ENCODE measurements around the gene MAP6D1.

The MAP6D1 gene

GRCh38 chr3:183825456-183826161 lies at the start of gene MAP6D1:
MAP6D1 (minus strand) TSS chr3:183825577; CDS start chr3:183825547, 30 bp downstream.
- H3K4me3 ChIP-seq (ENCODE audit: low read depth, low read length): peak within 1 kb of the TSS; percentile 53
- DNase-seq (ENCODE audit: low read depth): peak; percentile 8
- TF ChIP-seq CTCF (IDR thresholded peaks at IDR 0.05; ENCODE audit: low read depth, low read length, missing control alignments): peak; percentile 48
- in situ Hi-C loops (cut with HindIII; ENCODE audit: low sequenced_read_pairs): no loop called here

GRCh38 chr3:183873914-183874313 lies 48.5 kb upstream of the MAP6D1 start:
- H3K4me3 ChIP-seq (ENCODE audit: low read depth, low read length): no peak overlapping the region
- TF ChIP-seq CTCF (IDR thresholded peaks at IDR 0.05; ENCODE audit: low read depth, low read length, missing control alignments): no peak
- DNase-seq (ENCODE audit: low read depth): no peak
- in situ Hi-C loops (cut with HindIII; ENCODE audit: low sequenced_read_pairs): no loop called here

GRCh38 chr3:183871541-183871940 lies 46.2 kb upstream of the MAP6D1 start:
- no peak overlapping the region for H3K4me3 ChIP-seq (ENCODE audit: low read depth, low read length)
- DNase-seq (ENCODE audit: low read depth): no peak
- TF ChIP-seq CTCF (IDR thresholded peaks at IDR 0.05; ENCODE audit: low read depth, low read length, missing control alignments): no peak
- in situ Hi-C loops (cut with HindIII; ENCODE audit: low sequenced_read_pairs): no loop called here

GRCh38 chr3:183870563-183870962 lies 45.2 kb upstream of the MAP6D1 start:
- TF ChIP-seq CTCF (IDR thresholded peaks at IDR 0.05; ENCODE audit: low read depth, low read length, missing control alignments): no peak
- DNase-seq (ENCODE audit: low read depth): no peak
- in situ Hi-C loops (cut with HindIII; ENCODE audit: low sequenced_read_pairs): no loop called here
- no peak overlapping the region for H3K4me3 ChIP-seq (ENCODE audit: low read depth, low read length)

GRCh38 chr3:183868796-183869195 lies 43.4 kb upstream of the MAP6D1 start:
- DNase-seq (ENCODE audit: low read depth): no peak
- TF ChIP-seq CTCF (IDR thresholded peaks at IDR 0.05; ENCODE audit: low read depth, low read length, missing control alignments): no peak
- in situ Hi-C loops (cut with HindIII; ENCODE audit: low sequenced_read_pairs): no loop called here
- H3K4me3 ChIP-seq (ENCODE audit: low read depth, low read length): no peak overlapping the region

- no peak for TF ChIP-seq CTCF (IDR thresholded peaks at IDR 0.05; ENCODE audit: low read depth, low read length, missing control alignments)
- no peak overlapping the region for H3K4me3 ChIP-seq (ENCODE audit: low read depth, low read length)
- in situ Hi-C loops (cut with HindIII; ENCODE audit: low sequenced_read_pairs): no loop called here
- no peak for DNase-seq (ENCODE audit: low read depth)
Observed at GRCh38 chr3:183862610-183863009, 37.2 kb upstream of the MAP6D1 start.

Measured in astrocyte of the cerebellum (primary cell).